HG02571 (cell line): ENCODE results near the gene C11orf87.

ENCODE experiments used
- ATAC-seq: cut with Tn5 transposase; IDR thresholded peaks from one replicate; pipeline ENCODE4 v1.9.1; 2021; ENCODE audit warnings: mild to moderate bottlenecking, moderate library complexity; ENCODE audit not compliant: unreplicated experiment

The C11orf87 gene

DNA sequence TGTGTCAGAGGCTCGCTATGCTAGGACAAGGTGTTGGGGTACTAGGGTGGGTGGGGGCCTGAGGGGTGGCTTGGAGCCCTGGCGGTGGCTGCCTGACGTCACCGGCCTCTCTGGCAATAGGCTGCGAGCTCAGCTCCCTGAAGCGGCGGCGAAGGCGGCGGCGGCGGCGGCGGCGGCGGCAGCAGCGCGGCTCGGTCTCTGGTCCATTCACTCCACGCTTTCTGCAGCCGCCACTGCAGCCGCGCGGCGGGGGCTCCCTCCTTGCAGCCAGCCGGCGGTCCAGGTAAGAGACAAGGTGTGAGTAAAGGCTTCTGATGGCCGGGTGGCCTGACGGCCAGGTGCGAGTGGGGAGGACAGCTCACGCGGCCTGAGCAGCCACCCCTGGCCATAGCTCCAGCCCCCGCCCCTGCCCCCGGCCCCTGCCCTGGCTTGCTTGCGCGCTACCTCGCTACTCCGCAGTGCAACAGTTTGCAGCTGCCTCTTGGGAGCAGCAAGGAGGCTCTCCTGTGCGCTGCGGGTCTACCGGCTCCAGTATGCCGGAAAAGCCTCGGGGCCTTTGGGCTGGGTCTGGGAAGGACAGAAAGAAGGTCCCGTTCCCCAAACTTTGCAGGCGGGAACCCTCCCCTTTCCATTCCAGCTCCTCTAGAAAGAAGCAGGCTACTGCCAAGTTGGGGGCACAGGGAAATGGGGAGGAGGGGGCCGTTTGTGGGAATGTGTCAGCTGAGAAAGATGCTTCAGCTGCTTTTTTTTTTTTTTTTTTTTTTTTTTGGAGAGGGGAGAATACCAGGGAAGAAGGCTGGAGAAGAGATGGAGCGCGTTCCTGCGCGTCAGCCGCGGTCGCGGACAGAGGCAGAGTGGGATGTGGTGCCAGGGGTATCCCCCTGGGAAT is at the start of gene C11orf87:
Gene C11orf87, plus strand, starts transcription at position 210 of the 889 bp plus-strand sequence. CDS start 1,444 bp downstream, outside the sequence.
- no peak for ATAC-seq

DNA sequence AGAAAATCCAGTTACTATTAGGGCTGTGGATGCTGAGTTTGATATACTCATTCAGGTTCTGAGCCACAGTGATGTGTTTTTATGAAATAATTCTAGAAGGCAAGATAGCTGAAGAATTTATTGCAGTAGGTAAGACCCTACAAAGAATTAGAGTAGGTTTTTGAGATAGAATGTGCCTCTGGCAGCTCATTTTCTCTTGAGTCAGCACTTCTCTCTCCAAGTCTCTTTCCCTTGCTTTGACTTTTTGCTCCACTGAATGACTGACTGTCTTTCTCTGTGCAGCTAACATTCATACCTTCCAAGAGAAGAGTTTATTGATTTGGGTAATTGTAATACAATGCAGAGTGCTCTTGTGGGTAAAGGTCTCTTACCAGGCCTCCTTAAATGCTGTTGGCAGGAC is 48.0 kb upstream of the C11orf87 start:
- ATAC-seq: no peak

DNA sequence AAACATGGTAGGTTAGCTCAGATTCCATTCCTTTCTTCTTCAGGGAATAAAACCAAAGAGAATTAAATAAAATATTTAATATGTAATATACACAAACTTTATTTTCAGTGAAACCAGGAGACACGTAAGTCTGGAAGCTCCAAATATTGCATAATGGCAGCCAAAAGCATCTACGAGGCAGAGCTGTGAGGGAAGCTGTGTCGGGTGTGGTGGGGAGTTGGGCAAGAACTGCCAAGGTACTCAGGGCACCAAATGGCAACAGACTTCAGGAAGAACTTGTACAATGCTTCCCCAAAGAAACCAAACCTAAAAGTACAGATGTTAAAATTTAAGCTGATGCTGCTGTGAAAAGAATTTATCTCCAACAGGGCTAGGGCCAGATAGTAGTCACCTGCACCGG is 47.5 kb upstream of the C11orf87 start:
- no peak for ATAC-seq

DNA sequence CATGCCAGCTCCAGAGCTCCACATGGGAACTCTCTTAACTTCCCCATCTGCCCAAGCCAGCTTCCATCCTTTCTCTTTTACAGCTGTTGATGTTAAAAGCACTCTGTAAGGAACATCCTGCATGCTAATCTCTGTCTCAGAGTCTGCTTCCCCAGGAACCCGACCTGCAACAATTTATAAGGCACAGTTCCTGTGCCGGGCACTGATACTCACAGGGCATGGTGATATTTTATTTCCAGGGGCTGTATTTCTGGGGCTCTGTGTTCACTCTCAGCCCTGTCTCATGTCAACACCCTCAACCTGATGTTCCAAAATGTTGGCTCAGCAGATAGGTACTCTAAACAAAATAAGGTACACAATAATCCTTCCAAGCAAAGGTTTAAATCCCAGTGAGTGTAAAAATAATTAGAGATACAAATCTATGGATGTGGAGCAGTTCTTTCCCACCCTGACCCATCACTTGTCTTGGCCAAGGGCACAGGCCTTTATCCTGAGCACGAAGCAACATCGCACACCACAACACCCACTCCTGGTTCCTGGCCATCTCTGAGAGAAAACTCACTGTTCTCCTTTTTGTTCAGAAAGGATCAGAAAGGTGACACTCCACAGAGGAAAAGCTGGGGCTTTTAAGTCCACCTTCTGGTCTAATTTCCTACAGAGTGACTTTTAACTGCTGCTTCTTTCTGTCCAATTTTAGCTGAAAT is 44.8 kb upstream of the C11orf87 start:
- no peak for ATAC-seq

DNA sequence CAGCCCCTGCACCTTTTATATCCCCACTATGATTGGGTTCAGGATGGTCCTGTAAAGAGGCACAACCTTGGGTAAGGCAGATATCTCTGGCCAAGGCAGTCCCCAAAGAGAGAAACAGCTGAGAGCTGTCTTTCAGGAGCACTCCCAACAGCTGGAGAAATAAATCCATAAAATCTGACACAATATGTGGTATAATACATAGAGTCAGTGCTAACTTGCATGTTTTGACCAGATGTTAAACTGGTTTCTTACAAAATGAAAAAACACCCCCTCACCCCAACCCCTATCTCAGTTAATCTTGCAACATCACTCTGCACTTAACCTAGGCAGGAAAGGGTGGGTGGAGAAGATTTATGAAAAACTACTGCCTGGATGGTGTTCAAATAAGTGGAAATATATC is 44.0 kb upstream of the C11orf87 start:
- ATAC-seq: no peak

DNA sequence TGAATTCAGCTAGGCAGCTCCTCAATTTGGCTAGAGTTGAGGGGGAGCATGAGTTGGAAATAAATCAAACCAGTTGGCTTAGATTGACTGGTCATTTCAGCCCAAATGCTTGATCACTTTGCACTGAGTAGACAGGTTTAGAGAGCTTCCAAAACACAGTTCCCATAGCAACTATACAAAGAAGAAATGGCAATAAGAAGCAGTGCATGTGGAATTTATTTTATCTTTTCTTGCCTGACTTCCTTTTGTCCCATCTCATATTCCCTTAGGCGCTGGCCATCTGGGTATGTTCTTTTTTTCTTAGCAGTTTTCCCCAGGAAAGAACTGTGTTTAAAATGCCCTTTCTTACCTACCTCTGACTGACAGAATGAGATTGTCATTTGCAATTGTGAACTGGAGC is 38.7 kb upstream of the C11orf87 start:
- no peak for ATAC-seq

DNA sequence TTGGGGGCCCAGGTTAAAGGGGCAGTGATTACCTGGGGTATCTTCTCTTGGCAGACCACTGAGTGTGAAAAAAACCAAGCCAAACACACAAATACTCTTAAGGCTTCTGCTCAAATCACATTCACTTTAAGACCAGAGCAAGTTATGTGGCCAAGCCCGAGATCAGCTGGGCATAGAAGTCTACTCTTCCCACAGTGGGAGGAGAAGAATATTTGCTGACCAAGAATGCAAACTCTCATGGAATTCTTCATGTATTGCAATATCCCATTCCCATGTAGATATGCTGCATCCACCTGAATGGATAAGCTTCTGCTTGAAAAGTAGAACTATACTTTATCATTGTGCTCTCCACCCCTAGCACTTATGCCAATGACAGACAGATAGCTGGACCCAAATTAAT is 37.1 kb upstream of the C11orf87 start:
- ATAC-seq: no peak

DNA sequence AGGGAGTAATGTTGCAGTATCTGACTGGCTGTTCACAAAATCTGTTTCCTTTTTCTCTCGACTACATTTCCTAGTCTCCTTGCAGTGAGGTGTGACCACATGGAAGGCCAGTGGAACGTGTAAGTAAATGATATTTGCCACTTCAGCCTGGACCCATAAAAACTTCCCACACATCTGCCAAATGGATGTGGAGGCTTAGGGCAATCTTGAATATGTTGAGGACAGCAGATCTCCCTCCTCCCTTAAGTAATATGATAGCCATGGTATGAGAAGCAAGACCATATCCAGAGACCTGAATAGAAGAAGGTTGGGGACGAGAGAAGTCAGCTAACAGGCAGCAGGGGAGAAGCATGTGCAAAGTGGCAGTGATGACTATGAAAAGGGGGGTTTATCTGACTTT is 33.0 kb upstream of the C11orf87 start:
- ATAC-seq: no peak

DNA sequence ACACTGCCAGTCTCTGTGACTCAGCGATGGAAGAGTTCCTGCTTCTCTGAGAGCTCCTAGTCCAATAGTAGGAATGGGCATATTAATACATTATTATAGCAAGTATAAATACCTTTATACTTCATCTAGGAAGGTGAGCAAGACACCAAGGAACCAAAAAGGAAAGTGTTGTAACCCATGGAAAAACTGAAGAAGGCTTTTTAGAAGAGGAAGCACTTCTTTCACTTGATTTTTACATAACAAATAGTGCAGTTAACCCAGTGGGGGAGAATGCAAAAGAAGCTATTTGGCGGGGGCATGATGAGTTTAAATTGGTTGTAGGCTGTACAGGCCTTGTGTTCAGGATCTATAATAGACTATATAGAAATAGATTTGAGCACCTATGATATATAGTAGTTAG is 31.2 kb upstream of the C11orf87 start:
- no peak for ATAC-seq

DNA sequence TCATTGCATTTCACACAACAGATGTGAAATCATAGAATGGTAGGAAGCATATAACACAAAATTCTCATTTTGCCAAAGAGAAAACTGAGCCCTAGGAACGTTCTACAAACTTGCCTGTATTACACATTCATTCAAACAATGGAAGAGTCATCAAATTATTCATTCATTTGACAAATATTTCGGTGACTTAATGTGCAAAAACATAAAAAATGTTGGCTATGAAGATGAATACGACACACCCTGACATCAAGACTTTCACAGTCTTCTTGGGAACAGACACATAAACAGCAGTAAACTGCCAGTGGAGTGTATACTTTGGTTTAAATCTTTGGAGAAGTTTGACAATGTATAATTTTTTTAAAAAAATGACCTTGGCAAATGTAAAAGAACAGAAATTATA is 20.4 kb upstream of the C11orf87 start:
- no peak for ATAC-seq

DNA sequence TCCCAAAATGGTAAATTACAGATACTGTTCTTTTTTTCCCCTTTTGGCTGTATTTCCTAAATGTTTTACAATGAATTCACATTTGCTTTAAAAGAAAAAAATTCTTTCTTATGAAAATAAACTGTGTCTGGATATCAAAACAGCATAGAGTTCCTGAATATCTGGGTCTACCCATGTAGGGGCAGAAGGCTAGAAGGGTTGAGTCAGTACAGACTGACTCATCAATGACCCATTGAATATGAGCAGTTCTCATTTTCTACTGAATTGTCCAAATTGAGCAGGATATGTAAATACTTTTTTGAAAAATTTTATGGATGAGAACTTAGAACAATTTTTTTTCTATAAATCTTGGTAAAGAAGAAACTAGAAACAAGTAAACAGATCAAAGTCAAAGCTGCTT is 16.3 kb upstream of the C11orf87 start:
- no peak for ATAC-seq

DNA sequence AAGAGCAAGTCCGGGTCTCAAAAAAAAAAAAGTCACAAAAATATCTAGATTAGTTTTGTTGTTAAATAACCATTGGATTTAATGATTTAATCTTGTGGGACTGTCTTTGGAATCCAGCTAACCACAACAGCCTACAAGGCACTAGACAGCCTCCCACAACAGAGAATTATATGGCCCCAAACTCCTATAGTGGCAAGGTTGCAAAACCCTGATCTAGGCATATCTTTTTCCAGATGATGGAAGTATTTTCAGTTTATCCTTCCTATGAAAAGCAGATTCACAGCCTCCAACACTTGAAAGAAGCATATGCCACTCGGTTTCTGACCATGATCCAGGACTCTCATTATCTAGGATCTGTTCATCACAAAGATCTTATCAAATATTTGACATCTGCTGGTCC is 5.4 kb upstream of the C11orf87 start:
- ATAC-seq: no peak

DNA sequence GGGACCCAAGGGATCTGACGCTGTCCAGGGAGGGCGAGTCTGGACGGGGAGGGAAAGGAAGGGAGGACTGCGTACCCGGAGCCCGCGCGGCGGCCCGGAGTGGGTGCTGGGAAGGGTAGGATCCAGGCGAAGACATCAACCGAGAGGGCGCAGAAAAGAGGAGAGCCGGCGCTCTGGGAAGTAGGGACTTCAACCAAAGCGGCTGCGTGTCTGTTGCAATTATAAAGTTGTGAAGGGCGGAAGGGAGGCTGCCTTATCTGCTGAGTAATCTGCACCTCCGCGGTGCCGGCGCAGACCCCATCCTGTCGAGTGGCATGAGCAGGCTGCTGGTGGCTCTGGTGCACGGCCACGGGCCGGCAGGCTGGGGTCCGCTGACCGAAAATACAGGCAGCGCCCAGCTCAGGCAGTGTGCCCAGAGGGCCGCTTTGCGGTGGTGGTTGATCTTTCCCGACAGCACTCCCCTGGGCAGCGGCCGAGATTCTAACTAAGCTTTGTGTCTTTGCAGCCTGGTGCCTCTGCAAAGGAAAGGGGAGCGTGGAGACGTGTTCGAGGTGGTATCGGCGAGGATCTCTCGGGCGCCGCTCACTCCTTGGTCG is 978 bp downstream of the C11orf87 start:
- no peak for ATAC-seq

DNA sequence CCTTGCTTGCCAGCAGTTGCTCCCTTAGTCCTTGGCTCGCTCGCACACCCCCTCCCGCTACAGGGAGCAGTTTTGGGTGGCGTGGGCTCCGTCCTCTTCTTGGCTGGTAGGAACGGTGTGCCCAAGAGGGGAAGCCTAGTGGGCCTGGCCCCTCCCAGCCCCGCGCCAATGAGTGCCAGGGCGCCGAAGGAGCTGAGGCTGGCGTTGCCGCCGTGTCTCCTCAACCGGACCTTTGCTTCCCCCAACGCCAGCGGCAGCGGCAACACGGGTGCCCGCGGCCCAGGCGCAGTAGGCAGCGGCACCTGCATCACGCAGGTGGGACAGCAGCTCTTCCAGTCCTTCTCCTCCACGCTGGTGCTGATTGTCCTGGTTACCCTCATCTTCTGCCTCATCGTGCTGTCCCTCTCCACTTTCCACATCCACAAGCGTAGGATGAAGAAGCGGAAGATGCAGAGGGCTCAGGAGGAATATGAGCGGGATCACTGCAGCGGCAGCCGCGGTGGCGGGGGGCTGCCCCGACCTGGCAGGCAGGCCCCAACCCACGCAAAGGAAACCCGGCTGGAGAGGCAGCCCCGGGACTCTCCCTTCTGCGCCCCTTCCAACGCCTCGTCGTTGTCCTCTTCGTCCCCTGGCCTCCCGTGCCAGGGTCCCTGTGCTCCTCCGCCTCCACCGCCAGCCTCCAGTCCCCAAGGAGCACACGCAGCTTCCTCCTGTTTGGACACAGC is 1.6 kb downstream of the C11orf87 start:
- ATAC-seq: no peak

DNA sequence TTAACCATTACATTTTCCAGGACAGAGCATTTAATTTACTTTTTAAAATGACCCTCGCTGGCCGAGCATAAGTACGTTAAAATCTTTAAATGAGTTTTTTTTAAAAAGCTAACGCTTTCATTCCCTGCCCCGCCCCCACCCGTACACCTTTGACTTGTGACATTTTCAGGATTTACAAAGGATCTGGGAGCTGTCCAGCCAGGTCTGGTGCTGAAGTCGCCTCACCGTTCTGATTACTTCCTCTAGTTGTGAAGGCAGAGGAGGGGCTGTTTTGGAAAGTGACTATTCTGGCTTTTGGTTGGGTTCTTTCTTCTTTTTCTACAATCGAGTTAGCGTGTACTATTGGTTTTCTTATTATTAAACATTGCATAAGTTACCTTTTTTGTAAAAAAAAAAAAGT is 2.9 kb downstream of the C11orf87 start:
- no peak for ATAC-seq

DNA sequence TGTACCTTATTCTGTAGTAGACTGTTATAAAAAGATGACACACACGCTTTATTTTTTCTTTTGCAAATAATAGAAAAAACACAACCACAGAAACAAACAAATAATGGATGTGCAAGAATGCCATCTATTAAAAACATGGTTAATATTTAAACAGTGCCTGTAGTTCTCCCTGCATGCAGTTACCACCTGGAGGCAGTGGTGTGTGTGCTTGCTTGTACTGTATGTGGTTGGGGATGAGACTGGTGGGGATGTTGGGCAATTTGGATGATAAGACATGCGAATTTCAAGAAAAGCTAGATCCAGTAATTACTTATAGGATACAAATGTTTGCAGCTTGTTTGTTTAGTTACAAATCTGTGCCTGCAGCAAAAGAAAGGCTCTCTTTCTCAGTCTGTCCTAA is 3.6 kb downstream of the C11orf87 start:
- no peak for ATAC-seq

DNA sequence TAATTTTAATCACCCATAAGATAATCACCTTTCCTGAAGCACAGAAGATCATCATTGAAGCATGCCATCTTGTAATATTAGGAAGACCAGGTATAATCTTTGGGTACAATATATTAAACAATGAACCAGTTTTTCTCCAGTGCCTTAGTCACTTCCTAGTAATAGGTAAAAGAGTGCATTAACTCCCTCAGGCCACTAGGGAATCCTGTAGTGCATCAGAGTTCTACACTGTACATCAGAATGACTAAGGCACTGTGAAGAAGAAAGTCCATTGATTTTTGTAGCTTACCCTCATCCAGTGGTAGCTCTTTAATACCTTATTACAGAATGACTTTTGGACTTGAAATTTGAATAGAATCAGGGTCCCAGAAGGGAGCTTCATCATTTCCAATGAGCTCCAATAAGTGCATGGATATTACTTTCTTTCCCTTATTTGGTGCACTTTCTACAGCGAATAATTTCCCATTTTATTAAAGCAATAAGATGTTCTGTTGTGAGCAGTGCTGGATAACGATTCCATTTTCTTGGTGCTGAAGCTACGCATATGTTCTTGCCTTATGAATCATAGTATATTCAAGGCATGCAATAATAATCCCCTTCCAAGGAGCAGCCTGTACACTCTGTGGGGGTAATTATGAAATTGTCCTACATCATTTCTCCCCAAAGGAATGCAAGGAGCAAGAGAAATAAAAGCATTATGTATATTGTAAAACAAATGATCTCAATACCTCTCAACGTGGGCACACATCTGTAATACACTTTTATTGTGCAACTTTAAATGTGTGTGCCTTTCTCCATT is 4.7 kb downstream of the C11orf87 start:
- ATAC-seq: no peak

DNA sequence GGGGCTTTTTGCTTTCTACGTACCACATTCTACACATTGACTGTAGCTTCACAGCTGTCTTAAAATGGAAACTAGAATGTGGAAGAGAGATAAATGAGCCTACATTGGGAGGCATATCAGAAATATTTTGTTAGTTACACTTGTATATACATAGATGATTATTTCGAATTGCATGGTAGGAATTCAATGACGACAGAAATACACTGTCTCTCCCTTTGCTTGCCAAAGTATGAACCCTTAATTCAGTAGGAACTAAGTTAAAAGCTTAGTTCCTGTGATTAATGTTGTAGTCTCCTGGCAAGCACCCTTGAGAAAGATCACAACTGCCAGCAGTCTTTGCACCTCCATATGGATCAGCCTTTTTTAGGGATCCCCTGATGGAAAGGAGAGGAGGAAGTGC is 10.1 kb downstream of the C11orf87 start:
- ATAC-seq: no peak

DNA sequence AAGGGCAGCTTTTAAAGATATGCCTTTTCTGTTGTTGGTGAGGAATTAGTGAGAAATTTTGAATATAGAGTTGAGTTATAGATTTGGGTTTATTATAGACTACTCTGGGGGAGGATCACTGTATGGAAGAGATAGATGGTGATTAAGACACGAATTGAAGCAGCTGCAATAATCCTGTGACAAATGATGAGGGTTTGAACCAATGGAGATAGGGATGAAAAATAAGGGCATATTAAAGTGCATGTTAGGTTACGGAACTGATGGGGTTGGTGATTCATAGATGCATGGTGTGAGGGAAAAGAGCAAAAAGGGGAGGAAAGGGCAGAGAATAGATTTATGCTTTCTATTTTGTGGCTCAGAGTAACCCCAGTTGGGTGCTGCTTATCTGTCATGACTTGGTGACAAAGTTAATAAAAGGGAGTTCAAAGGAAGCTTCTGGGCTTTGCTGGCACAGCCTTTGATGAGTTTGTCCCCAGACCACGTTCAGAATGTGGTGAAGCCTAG is 11.8 kb downstream of the C11orf87 start:
- ATAC-seq: no peak

DNA sequence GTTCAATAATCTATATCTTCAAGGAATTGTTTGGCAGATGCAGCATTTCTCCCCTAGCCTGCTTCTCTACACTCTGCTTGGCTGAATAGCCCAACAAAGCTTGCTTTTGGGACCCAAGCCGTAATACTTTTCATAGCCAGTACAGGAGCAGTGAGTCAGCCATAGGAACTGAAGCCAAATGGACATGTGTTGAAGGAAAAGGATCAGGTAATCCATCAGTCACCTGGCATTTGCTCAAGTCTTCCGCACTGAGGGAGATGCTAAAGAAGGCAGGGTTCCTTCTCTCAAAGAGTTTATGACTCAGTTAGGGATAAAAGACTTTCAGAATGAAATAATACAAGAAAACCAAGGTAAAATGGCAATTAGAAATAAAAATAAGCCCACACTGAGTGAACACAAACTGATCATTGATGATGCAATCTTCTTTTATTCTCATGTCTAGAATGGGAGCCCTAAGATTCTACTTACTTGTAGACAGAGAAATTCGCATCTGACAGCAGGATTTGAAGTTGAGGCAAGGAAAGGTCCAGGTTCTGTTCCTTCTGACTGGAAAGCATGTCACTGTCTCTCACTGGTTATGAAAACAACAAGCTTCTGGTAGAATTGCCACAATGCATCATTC is 13.2 kb downstream of the C11orf87 start:
- ATAC-seq: no peak
